ENCODE data around the gene DYRK2.

The DYRK2 gene

GRCh38 chr12:67648521-67649260, at the start of gene DYRK2:
Gene DYRK2 (plus strand): TSS chr12:67648745. CDS start chr12:67649134, 389 bp downstream.
- Histone ChIP-seq H3K4me1 (ENCODE audit: control insufficient read depth, insufficient read depth, low read length) (peaks cover 35% of the 10 kb centered on the region), H3K4me3 (ENCODE audit: low read length in 2 of 2) (peak within 1 kb of the TSS; percentile 87 to 94), H3K36me3 (ENCODE audit: control insufficient read depth in 2 of 2, insufficient read depth in 2 of 2, low read length in 2 of 2) (peaks cover 0 to 2% of the 10 kb centered on the region in 2 donors), H3K9me3 (ENCODE audit: control insufficient read depth in 2 of 2, low read length in 2 of 2) (no peaks in the 10 kb centered on the region), H3K9ac (ENCODE audit: low read length in 2 of 2) (peak within 1 kb of the TSS; percentile 73 to 81), H3K27me3 (ENCODE audit: control insufficient read depth in 1 of 2, insufficient read depth in 2 of 2, low read length in 2 of 2) (no peaks in the 10 kb centered on the region), H3K27ac (ENCODE audit: low read length) (peak within 1 kb of the TSS; percentile 77)

DNA sequence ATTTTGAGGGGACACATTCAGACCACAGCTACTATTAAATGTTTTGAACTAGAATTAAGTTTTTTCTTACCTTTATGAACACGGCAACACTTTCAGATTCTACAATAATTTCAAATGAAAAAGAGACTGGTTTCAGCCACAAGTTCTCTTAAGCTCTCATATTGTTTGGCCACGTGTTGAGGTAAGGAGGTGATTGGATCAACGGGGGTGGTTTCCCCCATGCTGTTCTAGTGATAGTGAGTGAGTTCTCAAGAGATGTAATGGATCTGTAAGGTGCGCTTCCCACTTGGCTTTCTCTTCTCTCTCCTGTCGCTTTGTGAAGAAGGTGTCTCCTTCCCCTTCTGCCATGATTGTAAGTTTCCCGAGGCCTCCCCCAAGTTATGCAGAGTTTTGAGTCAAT, 48.9 kb upstream of the DYRK2 start:
- no peaks in the 10 kb centered on the region for H3K9me3 ChIP-seq (ENCODE audit: control insufficient read depth in 2 of 2, low read length in 2 of 2)
- H3K4me3 ChIP-seq (ENCODE audit: low read length in 2 of 2) = no peak overlapping the region
- no peaks in the 10 kb centered on the region for H3K36me3 ChIP-seq (ENCODE audit: control insufficient read depth in 2 of 2, insufficient read depth in 2 of 2, low read length in 2 of 2)
- H3K27ac ChIP-seq (ENCODE audit: low read length) = no peak overlapping the region
- H3K4me1 ChIP-seq (ENCODE audit: control insufficient read depth, insufficient read depth, low read length) = no peaks in the 10 kb centered on the region
- H3K9ac ChIP-seq (ENCODE audit: low read length in 2 of 2) = no peak overlapping the region
- H3K27me3 ChIP-seq (ENCODE audit: control insufficient read depth in 1 of 2, insufficient read depth in 2 of 2, low read length in 2 of 2) = no peaks in the 10 kb centered on the region

DNA sequence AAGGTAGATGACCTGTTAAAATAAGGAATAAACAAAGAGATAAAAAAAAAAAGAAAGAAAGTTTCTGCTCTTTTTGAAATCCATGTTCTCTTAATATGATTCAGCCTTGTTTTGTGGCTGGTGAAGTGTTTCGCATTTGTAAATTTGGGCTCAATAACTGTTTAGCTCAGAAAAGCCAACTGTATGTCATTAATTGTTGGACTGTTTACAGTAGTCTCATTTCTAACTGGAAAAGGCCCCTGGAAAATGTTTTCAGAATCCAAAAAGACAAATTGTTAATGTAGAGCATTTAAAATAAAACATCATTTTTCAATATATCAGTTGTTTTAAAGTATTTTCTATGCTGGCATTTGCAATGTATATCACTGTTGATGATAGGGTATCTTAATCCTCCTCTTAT, 47.4 kb upstream of the DYRK2 start:
- H3K4me1 ChIP-seq (ENCODE audit: control insufficient read depth, insufficient read depth, low read length) = no peaks in the 10 kb centered on the region
- no peaks in the 10 kb centered on the region for H3K27me3 ChIP-seq (ENCODE audit: control insufficient read depth in 1 of 2, insufficient read depth in 2 of 2, low read length in 2 of 2)
- H3K4me3 ChIP-seq (ENCODE audit: low read length in 2 of 2) = no peak overlapping the region
- no peaks in the 10 kb centered on the region for H3K36me3 ChIP-seq (ENCODE audit: control insufficient read depth in 2 of 2, insufficient read depth in 2 of 2, low read length in 2 of 2)
- H3K9me3 ChIP-seq (ENCODE audit: control insufficient read depth in 2 of 2, low read length in 2 of 2) = no peaks in the 10 kb centered on the region
- H3K27ac ChIP-seq (ENCODE audit: low read length) = no peak overlapping the region
- no peak overlapping the region for H3K9ac ChIP-seq (ENCODE audit: low read length in 2 of 2)

- Histone ChIP-seq H3K36me3 (ENCODE audit: control insufficient read depth in 2 of 2, insufficient read depth in 2 of 2, low read length in 2 of 2) (no peaks in the 10 kb centered on the region), H3K4me1 (ENCODE audit: control insufficient read depth, insufficient read depth, low read length) (no peaks in the 10 kb centered on the region), H3K4me3 (ENCODE audit: low read length in 2 of 2) (no peak overlapping the region), H3K27me3 (ENCODE audit: control insufficient read depth in 1 of 2, insufficient read depth in 2 of 2, low read length in 2 of 2) (no peaks in the 10 kb centered on the region), H3K27ac (ENCODE audit: low read length) (no peak overlapping the region), H3K9me3 (ENCODE audit: control insufficient read depth in 2 of 2, low read length in 2 of 2) (no peaks in the 10 kb centered on the region), H3K9ac (ENCODE audit: low read length in 2 of 2) (no peak overlapping the region)
These were observed 39.2 kb upstream of the DYRK2 start for GRCh38 chr12:67609226-67609870.

GRCh38 chr12:67613040-67613439, 35.5 kb upstream of the DYRK2 start:
- H3K36me3 ChIP-seq (ENCODE audit: control insufficient read depth in 2 of 2, insufficient read depth in 2 of 2, low read length in 2 of 2) = no peaks in the 10 kb centered on the region
- H3K4me1 ChIP-seq (ENCODE audit: control insufficient read depth, insufficient read depth, low read length) = peaks cover 3% of the 10 kb centered on the region
- no peak overlapping the region for H3K9ac ChIP-seq (ENCODE audit: low read length in 2 of 2)
- no peak overlapping the region for H3K27ac ChIP-seq (ENCODE audit: low read length)
- no peak overlapping the region for H3K4me3 ChIP-seq (ENCODE audit: low read length in 2 of 2)
- H3K27me3 ChIP-seq (ENCODE audit: control insufficient read depth in 1 of 2, insufficient read depth in 2 of 2, low read length in 2 of 2) = no peaks in the 10 kb centered on the region
- no peaks in the 10 kb centered on the region for H3K9me3 ChIP-seq (ENCODE audit: control insufficient read depth in 2 of 2, low read length in 2 of 2)

- Histone ChIP-seq H3K4me3 (ENCODE audit: low read length in 2 of 2) (no peak overlapping the region), H3K9ac (ENCODE audit: low read length in 2 of 2) (no peak overlapping the region), H3K9me3 (ENCODE audit: control insufficient read depth in 2 of 2, low read length in 2 of 2) (no peaks in the 10 kb centered on the region), H3K4me1 (ENCODE audit: control insufficient read depth, insufficient read depth, low read length) (peaks cover 3% of the 10 kb centered on the region), H3K27me3 (ENCODE audit: control insufficient read depth in 1 of 2, insufficient read depth in 2 of 2, low read length in 2 of 2) (no peaks in the 10 kb centered on the region), H3K27ac (ENCODE audit: low read length) (no peak overlapping the region), H3K36me3 (ENCODE audit: control insufficient read depth in 2 of 2, insufficient read depth in 2 of 2, low read length in 2 of 2) (no peaks in the 10 kb centered on the region)
These were observed 30.9 kb upstream of the DYRK2 start for GRCh38 chr12:67617629-67618028.

DNA sequence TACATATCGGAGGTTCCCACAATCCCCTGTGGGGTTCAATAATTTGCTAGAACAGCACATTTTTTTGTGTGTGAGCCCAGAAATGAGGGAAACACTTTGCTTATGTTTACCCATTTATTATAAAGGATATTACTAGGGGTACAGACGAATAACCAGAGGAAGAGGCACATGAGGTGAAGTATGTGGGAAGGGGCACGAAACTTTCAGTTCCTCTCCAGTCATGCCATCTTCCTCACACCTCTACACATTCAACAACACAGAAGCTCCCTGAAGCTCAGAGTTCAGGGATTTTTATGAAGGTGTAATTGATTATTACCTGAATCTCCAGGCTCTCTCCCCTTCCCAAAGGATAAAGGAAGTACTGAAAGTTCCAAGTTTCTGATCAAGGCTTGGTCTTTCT, 30.2 kb upstream of the DYRK2 start:
- Histone ChIP-seq H3K27me3 (ENCODE audit: control insufficient read depth in 1 of 2, insufficient read depth in 2 of 2, low read length in 2 of 2) (no peaks in the 10 kb centered on the region), H3K9ac (ENCODE audit: low read length in 2 of 2) (no peak overlapping the region), H3K9me3 (ENCODE audit: control insufficient read depth in 2 of 2, low read length in 2 of 2) (no peaks in the 10 kb centered on the region), H3K4me1 (ENCODE audit: control insufficient read depth, insufficient read depth, low read length) (peaks cover 3% of the 10 kb centered on the region), H3K36me3 (ENCODE audit: control insufficient read depth in 2 of 2, insufficient read depth in 2 of 2, low read length in 2 of 2) (no peaks in the 10 kb centered on the region), H3K27ac (ENCODE audit: low read length) (no peak overlapping the region), H3K4me3 (ENCODE audit: low read length in 2 of 2) (no peak overlapping the region)

DNA sequence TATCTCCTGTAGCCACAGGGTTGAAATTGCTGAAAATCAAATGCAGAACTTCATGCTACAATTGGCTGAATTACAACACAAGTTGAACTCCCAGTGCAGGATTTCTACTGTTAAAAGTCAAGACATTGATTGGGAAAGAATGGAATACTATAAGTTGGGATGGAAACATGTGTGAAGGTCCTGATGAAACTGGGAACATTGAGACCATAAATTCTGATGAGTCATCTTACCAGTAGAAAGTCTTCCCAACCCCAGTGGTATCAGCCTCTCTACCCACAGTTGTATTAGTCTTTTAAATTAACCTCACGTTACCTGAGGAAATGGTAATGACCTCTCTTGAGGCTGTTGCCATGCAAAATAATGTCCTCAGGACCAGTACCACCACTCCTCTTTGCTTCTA, 27.4 kb upstream of the DYRK2 start:
- no peak overlapping the region for H3K27ac ChIP-seq (ENCODE audit: low read length)
- no peak overlapping the region for H3K4me3 ChIP-seq (ENCODE audit: low read length in 2 of 2)
- H3K9ac ChIP-seq (ENCODE audit: low read length in 2 of 2) = no peak overlapping the region
- no peaks in the 10 kb centered on the region for H3K36me3 ChIP-seq (ENCODE audit: control insufficient read depth in 2 of 2, insufficient read depth in 2 of 2, low read length in 2 of 2)
- H3K9me3 ChIP-seq (ENCODE audit: control insufficient read depth in 2 of 2, low read length in 2 of 2) = no peaks in the 10 kb centered on the region
- no peaks in the 10 kb centered on the region for H3K27me3 ChIP-seq (ENCODE audit: control insufficient read depth in 1 of 2, insufficient read depth in 2 of 2, low read length in 2 of 2)
- peaks cover 3% of the 10 kb centered on the region for H3K4me1 ChIP-seq (ENCODE audit: control insufficient read depth, insufficient read depth, low read length)

DNA sequence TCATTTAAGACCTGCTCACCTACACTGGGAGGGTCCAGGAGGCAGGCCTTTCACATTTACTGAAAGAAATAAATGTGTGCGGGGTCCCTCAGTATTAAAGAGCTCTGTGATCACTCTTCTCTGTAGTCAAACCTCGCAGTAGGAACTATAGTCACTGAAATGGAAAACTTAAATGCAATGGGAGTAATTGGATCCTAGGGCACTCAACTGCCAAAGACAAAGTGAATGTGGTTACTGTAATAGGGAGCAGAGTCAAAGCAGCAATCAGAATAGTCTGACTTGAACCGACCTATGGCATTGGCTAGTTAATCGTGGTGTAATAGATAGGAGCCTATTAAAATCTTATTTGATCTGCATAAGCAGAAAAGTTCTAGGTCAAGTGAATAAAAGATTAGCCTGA, 26.6 kb upstream of the DYRK2 start:
- H3K4me1 ChIP-seq (ENCODE audit: control insufficient read depth, insufficient read depth, low read length) = peaks cover 3% of the 10 kb centered on the region
- no peak overlapping the region for H3K4me3 ChIP-seq (ENCODE audit: low read length in 2 of 2)
- H3K9ac ChIP-seq (ENCODE audit: low read length in 2 of 2) = no peak overlapping the region
- no peaks in the 10 kb centered on the region for H3K9me3 ChIP-seq (ENCODE audit: control insufficient read depth in 2 of 2, low read length in 2 of 2)
- no peak overlapping the region for H3K27ac ChIP-seq (ENCODE audit: low read length)
- no peaks in the 10 kb centered on the region for H3K36me3 ChIP-seq (ENCODE audit: control insufficient read depth in 2 of 2, insufficient read depth in 2 of 2, low read length in 2 of 2)
- no peaks in the 10 kb centered on the region for H3K27me3 ChIP-seq (ENCODE audit: control insufficient read depth in 1 of 2, insufficient read depth in 2 of 2, low read length in 2 of 2)

DNA sequence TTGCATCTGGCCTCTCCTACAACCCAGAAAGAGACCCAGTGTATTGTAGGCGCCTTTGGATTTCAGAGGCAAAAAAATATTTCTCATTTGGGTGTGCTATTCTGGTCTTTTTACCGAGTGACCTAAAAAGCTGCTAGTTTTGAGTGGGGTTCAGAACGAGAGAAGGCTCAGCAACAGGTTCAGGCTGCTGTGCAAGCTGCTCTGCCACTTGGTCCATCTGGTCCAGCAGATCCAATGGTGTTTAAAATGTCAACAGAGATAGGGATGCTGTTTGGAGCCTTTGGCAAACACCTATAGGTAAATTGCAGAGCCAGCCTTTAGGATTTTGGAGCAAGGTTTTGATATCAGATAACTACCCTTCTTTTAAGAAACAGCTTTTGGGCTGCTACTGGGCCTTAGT, 25.3 kb upstream of the DYRK2 start:
- H3K27me3 ChIP-seq (ENCODE audit: control insufficient read depth in 1 of 2, insufficient read depth in 2 of 2, low read length in 2 of 2) = no peaks in the 10 kb centered on the region
- H3K4me3 ChIP-seq (ENCODE audit: low read length in 2 of 2) = no peak overlapping the region
- H3K4me1 ChIP-seq (ENCODE audit: control insufficient read depth, insufficient read depth, low read length) = no peaks in the 10 kb centered on the region
- H3K9me3 ChIP-seq (ENCODE audit: control insufficient read depth in 2 of 2, low read length in 2 of 2) = no peaks in the 10 kb centered on the region
- no peaks in the 10 kb centered on the region for H3K36me3 ChIP-seq (ENCODE audit: control insufficient read depth in 2 of 2, insufficient read depth in 2 of 2, low read length in 2 of 2)
- H3K27ac ChIP-seq (ENCODE audit: low read length) = no peak overlapping the region
- no peak overlapping the region for H3K9ac ChIP-seq (ENCODE audit: low read length in 2 of 2)

DNA sequence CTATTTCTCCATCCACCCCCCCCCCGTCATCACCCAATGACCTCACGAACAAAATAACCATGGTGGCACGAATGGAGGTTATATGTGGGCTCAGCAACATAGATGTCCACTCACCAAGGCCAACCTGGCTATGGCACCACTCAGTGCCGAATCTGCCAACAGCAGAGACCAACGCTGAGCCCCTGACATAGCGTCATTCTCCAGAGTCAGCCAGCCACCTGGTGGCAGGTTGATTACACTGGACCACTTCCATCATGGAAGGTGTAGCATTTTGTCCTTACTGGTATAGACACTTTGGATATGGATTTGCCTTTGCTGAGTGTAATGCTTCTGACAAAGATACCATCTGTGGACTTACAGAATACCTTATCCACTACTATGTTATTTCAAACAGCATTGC, 24.2 kb upstream of the DYRK2 start:
- H3K36me3 ChIP-seq (ENCODE audit: control insufficient read depth in 2 of 2, insufficient read depth in 2 of 2, low read length in 2 of 2) = no peaks in the 10 kb centered on the region
- no peak overlapping the region for H3K9ac ChIP-seq (ENCODE audit: low read length in 2 of 2)
- no peak overlapping the region for H3K27ac ChIP-seq (ENCODE audit: low read length)
- no peaks in the 10 kb centered on the region for H3K27me3 ChIP-seq (ENCODE audit: control insufficient read depth in 1 of 2, insufficient read depth in 2 of 2, low read length in 2 of 2)
- H3K4me3 ChIP-seq (ENCODE audit: low read length in 2 of 2) = no peak overlapping the region
- H3K9me3 ChIP-seq (ENCODE audit: control insufficient read depth in 2 of 2, low read length in 2 of 2) = no peaks in the 10 kb centered on the region
- no peaks in the 10 kb centered on the region for H3K4me1 ChIP-seq (ENCODE audit: control insufficient read depth, insufficient read depth, low read length)

Measured in stomach smooth muscle (tissue), 2 donors.